OCI-LY7 (cell line): ENCODE results near the gene ATAD3A. TPM values are rescaled to one million over a fixed set of nuclear protein-coding genes. Genes with fewer than 3 reads are reported as not detected.

Experiments used
- BruUV-seq: library from RNA; stranded (reverse); fragments of 400-500 nt; replicated peaks from 2 replicates; lab custom pipeline; 2021; lab: Mats Ljungman, UMichigan
- CTCF ChIA-PET: fragments of 300-600 bp; sonication (Branson Sonifier 250); formaldehyde crosslinking; loops from one replicate; lab custom pipeline; 2022; ENCODE audit warnings: antibody characterized with exemption; ENCODE audit not compliant: unreplicated experiment; lab: Charles Lee
- POLR2A ChIA-PET: fragments of 300-600 bp; sonication (Branson Sonifier 250); formaldehyde crosslinking; loops from one replicate; lab custom pipeline; 2022; ENCODE audit warnings: antibody characterized with exemption; lab: Charles Lee
- DNase-seq: peaks from one replicate; pipeline ENCODE4 v3.0.0-alpha.2; 2015; ENCODE audit warnings: low spot score
- H2AFZ ChIP-seq: fragments of 200-600 bp; sonication (generic), shearing (Covaris generic); 2 replicates; pipeline ENCODE4 v1.6.1; 2014; ENCODE audit warnings: mild to moderate bottlenecking, antibody characterized with exemption, low read length, moderate library complexity
- H3K27ac ChIP-seq: fragments of 200-600 bp; sonication (generic); 2 replicates; pipeline ENCODE4 v1.5.1; 2014; ENCODE audit warnings: mixed run types, low read depth, mild to moderate bottlenecking, moderate library complexity, low read length, inconsistent platforms; ENCODE audit not compliant: poor library complexity, severe bottlenecking
- H3K36me3 ChIP-seq: fragments of 200-600 bp; sonication (generic); 2 replicates; pipeline ENCODE4 v1.6.1; 2014; ENCODE audit warnings: mild to moderate bottlenecking, antibody characterized with exemption, low read length, moderate library complexity, mixed read lengths; ENCODE audit not compliant: insufficient read depth
- H3K4me1 ChIP-seq: fragments of 200-600 bp; sonication (generic); 2 replicates; pipeline ENCODE4 v1.5.1; 2014; ENCODE audit warnings: mild to moderate bottlenecking, low read length; ENCODE audit not compliant: insufficient read depth, poor library complexity, severe bottlenecking
- H3K4me2 ChIP-seq: fragments of 200-600 bp; sonication (generic); 2 replicates; pipeline ENCODE4 v1.6.1; 2014; ENCODE audit warnings: mild to moderate bottlenecking, low read length
- H3K4me3 ChIP-seq: fragments of 200-600 bp; sonication (generic); 2 replicates; pipeline ENCODE4 v1.5.1; 2014; ENCODE audit warnings: mild to moderate bottlenecking, low read depth, low read length; ENCODE audit not compliant: poor library complexity, severe bottlenecking
- H3K79me2 ChIP-seq: fragments of 200-600 bp; sonication (generic); 2 replicates; pipeline ENCODE4 v1.6.1; 2016; ENCODE audit warnings: low read depth, mild to moderate bottlenecking, low read length, moderate library complexity, mixed read lengths; ENCODE audit not compliant: insufficient read depth
- H3K9me2 ChIP-seq: fragments of 200-600 bp; sonication (generic); 2 replicates; pipeline ENCODE4 v1.6.1; 2016; ENCODE audit warnings: mild to moderate bottlenecking, low read length, mixed read lengths; ENCODE audit not compliant: insufficient read depth
- H3K9me3 ChIP-seq: fragments of 200-600 bp; sonication (generic); 2 replicates; pipeline ENCODE4 v1.6.1; 2014; ENCODE audit warnings: mild to moderate bottlenecking, mixed run types, low read length, mixed read lengths
- H4K20me1 ChIP-seq: fragments of 200-600 bp; sonication (generic); 2 replicates; pipeline ENCODE4 v1.6.1; 2014; ENCODE audit warnings: mild to moderate bottlenecking, antibody characterized with exemption, low read length, moderate library complexity, mixed read lengths; ENCODE audit not compliant: insufficient read depth
- EZH2phosphoT487 ChIP-seq: fragments of 200-600 bp; sonication (generic); IDR thresholded peaks from 2 replicates; pipeline ENCODE4 v1.6.1; 2018; ENCODE audit warnings: low read depth, borderline replicate concordance, mild to moderate bottlenecking, mixed run types, antibody characterized with exemption, low read length, moderate library complexity, mixed read lengths
- intact Hi-C: fragments of 100-400 bp; cut with micrococcal nuclease; formaldehyde crosslinking; loops from one replicate; pipeline ENCODE4 v1.10.0; 2022; ENCODE audit not compliant: unreplicated experiment
- total RNA-seq, 2 experiments: library from RNA; depleted of rRNA in 1 of 2; stranded (reverse); fragments of >200 nt in 1 of 2; shearing (Covaris generic) in 1 of 2; gene quantifications; 2 replicates each; pipeline ENCODE4 v1.2.3, GENCODE V29; 2014 to 2022
- TF ChIP-seq, protein P1 (sequence below): fragments of 200-600 bp; sonication (generic); conservative IDR thresholded peaks from 2 replicates; pipeline ENCODE4 v1.5.1; 2014; ENCODE audit warnings: mild to moderate bottlenecking, antibody characterized with exemption, low read length, moderate library complexity, mixed read lengths

The ATAD3A gene
- total RNA-seq, 2 experiments from 2014 or later = 81.9 to 88.6 TPM

DNA sequence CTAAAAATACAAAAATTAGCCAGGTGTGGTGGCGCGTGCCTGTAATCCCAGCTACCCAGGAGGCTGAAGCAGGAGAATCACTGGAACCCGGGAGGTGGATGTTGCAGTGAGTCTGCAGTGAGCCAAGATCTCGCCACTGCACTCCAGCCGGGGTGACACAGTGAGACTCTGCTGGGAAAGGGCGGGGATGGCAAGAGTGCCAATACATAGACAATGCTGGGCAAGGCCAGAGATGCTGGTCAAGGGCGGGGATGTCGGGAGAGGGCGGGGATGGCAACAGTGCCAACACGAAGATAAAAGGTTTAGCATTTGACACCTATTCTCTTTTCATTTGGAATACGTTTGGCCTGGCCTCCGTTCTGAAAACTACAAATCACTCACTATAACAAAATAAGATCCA lies 51.7 kb downstream of the ATAD3A start:
- H3K9me2 ChIP-seq = no peaks in the 10 kb centered on the region
- peaks cover 88% of the 10 kb centered on the region for H3K36me3 ChIP-seq
- BruUV-seq = no TSS peak
- peaks cover 13% of the 10 kb centered on the region for H3K4me1 ChIP-seq
- 0 out of 2 replicates have a peak, but pooled peaks cover 13% of the 10 kb centered on the region for H4K20me1 ChIP-seq
- CTCF ChIA-PET = no interaction called here
- no peak for TF ChIP-seq EZH2phosphoT487
- TF ChIP-seq, protein P1, sequence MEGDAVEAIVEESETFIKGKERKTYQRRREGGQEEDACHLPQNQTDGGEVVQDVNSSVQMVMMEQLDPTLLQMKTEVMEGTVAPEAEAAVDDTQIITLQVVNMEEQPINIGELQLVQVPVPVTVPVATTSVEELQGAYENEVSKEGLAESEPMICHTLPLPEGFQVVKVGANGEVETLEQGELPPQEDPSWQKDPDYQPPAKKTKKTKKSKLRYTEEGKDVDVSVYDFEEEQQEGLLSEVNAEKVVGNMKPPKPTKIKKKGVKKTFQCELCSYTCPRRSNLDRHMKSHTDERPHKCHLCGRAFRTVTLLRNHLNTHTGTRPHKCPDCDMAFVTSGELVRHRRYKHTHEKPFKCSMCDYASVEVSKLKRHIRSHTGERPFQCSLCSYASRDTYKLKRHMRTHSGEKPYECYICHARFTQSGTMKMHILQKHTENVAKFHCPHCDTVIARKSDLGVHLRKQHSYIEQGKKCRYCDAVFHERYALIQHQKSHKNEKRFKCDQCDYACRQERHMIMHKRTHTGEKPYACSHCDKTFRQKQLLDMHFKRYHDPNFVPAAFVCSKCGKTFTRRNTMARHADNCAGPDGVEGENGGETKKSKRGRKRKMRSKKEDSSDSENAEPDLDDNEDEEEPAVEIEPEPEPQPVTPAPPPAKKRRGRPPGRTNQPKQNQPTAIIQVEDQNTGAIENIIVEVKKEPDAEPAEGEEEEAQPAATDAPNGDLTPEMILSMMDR = no peak
- DNase-seq = no peak
- intact Hi-C loops = no loop called here
- no peak overlapping the region for H3K4me3 ChIP-seq
- no peak overlapping the region for H2AFZ ChIP-seq
- POLR2A ChIA-PET = no interaction called here
- H3K27ac ChIP-seq = no peak overlapping the region
- H3K4me2 ChIP-seq = no peak overlapping the region
- peaks cover 51% of the 10 kb centered on the region for H3K79me2 ChIP-seq
- no peaks in the 10 kb centered on the region for H3K9me3 ChIP-seq

DNA sequence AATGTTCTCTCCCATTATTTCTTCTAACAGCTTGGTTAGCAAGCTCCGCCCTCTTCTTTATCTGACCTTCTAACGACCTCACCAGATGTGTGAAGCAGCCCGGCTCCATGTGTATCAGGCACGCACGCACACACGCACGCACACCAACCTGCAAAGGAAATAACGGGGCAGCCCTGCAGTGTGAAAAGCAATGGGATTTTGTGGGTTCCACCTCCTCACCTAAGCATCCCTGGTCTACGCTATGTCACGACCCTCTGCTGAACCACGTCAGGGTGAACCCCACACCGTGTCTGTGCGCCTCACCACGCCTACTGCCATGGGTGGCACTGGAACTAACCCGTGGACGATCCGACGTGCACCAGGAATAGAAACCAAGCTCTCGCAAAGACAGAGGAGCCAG lies 52.3 kb downstream of the ATAD3A start:
- BruUV-seq = TSS peak; percentile 18
- POLR2A ChIA-PET = no interaction called here
- Histone ChIP-seq H3K79me2 (peaks cover 57% of the 10 kb centered on the region), H3K36me3 (peaks cover 92% of the 10 kb centered on the region), H3K4me3 (no peak overlapping the region), H3K9me3 (no peaks in the 10 kb centered on the region), H3K27ac (no peak overlapping the region), H3K9me2 (no peaks in the 10 kb centered on the region), H3K4me1 (peaks cover 7% of the 10 kb centered on the region), H2AFZ (no peak overlapping the region), H4K20me1 (0 out of 2 replicates have a peak, but pooled peaks cover 13% of the 10 kb centered on the region), H3K4me2 (no peak overlapping the region)
- intact Hi-C loops = no loop called here
- CTCF ChIA-PET = no interaction called here
- TF ChIP-seq EZH2phosphoT487 = no peak
- TF ChIP-seq, protein P1 = no peak
- no peak for DNase-seq

- no TSS peak for BruUV-seq
- Histone ChIP-seq H3K79me2 (peaks cover 67% of the 10 kb centered on the region), H3K4me2 (no peak overlapping the region), H2AFZ (no peak overlapping the region), H3K9me2 (no peaks in the 10 kb centered on the region), H3K4me3 (no peak overlapping the region), H3K4me1 (peaks cover 7% of the 10 kb centered on the region), H3K9me3 (no peaks in the 10 kb centered on the region), H3K36me3 (peaks cover 98% of the 10 kb centered on the region), H3K27ac (no peak overlapping the region), H4K20me1 (0 out of 2 replicates have a peak, but pooled peaks cover 13% of the 10 kb centered on the region)
- no peak for DNase-seq
- TF ChIP-seq EZH2phosphoT487 = no peak
- TF ChIP-seq, protein P1 = no peak
- ChIA-PET CTCF (no interaction called here), POLR2A (no interaction called here)
- intact Hi-C loops = no loop called here
These were observed 53.4 kb downstream of the ATAD3A start for GRCh38 chr1:1565340-1565739.
